DMS153 treated with DMSO at 0.1 percent for 48 hours (cell line): ENCODE results near the gene KRT72.

Experiments used
- DNase-seq: peaks from one replicate; lab custom pipeline; 2025; ENCODE audit not compliant: unreplicated experiment; lab: John Stamatoyannopoulos, UW

Gene KRT72

DNA sequence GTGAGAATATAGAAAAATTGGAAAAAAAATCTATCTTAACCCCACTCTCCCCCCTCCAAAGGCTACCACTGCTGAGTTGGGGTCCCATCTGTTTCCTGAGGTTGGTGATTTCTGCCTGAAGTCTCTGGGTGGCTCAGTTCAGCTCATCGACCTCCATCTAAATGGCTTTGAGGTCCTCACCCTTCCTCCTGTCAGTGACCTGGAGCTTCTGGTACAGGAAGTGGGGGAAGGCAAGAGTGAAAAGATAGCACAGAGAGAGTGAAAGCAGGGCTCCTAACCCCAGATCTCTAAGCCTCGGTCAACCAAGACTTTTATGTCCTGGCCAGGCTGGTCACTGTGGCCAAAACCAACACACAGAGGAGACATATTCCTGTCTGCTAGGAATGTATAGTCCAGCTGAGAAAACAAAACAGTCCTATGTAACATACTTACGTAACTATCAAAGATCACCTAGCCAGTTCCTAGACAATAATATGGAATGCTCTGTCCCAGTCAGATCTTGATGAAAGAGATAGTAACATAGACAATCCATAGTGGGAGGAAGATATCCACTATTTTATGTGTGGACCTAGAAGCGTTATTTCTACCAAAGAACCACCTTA lies 29.4 kb upstream of the KRT72 start:
- no peak for DNase-seq

DNA sequence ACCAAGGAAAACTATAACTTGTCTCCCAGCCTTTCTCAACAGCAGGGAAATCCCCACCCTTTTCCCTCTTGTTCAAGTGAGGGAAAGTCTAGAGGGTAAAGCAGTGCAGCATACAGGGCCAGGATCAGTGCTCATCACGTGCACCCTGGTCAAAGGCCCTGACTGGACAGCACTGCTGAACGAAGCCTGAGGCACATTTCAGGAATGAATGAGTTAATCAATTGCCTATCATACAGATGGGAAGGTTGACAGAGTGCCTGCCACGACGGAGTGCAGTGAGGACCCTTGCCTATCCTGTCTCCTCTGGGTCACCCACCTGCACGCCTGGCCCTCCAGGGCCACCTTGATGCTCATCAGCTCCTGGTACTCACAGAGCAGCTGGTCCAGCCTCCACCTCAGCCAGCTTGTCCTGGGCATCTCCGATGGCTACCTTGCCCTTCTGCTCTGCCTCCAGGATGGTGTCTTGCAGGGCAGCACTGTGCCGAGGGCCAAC lies 28.8 kb upstream of the KRT72 start:
- DNase-seq: no peak

DNA sequence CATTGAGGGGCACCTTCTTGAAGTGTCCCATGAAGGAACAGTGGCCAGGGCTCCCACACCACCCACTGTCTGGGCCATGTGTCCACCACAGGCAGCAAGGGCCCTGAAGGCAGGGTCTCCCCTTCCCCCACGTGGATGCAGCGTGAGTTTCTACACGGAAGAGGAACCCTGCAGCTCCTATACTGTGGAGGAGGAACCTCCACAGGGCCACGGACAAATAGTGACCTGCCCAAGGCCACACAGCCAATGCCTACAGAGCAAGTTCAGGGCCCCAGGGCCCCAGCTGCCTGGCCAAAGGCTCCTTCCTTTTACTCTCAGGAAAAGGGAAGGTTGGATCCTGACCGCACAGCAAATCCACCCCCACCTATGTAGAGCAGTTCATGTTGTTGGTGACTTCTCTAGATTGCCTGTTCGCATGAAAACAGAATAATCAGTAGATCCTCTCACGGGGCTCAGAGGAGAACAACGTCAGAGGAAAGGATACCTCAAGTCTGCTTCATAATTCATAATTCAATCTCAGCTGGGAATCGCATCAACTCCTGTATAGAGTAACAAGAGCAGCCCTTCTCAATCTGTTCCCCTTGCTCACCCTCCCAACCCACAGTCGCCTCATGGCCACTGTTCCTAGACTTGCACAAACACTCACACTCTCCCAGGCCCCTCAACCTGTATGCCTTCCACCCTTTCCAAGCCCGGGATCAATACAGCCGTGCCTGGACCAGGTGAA lies 28.2 kb upstream of the KRT72 start:
- no peak for DNase-seq

DNA sequence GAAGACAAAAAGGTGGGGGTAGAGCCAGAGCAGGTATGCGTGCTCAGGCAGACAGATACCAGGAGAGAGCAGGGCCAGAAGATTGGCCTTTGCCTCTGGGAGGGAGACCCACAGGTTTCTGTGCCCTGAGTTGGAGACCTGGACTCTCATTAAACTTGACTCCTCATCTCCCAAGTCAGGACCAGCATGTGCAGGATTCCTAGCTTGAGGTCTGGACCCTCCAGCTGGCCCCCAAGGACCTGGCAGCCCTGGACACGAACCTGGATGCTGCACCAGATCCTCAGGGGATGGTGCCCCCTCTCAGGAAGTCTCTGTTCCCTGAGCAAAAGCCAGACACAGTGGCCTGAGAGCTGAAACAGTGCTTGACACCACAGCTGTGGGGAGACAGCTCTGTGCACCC lies 27.6 kb upstream of the KRT72 start:
- no peak for DNase-seq

DNA sequence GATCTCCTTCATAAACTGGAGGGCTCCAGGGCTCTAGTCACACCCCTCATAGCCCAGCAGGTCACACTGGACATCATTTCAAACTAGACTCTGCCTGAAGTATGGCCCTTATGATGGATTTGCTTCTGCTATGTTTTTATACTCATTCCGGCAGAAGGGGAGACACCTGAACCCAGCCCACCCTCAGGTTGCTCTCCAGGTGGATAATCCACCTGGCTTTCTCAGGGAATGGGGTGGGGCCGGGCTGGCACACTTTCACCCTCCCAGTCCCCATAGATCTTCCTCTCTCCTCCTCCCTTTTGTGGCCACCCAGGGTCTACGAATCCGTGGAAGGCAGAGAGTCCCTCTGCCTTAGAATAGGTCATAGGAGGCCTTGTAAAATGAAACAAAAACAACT lies 26.8 kb upstream of the KRT72 start:
- no peak for DNase-seq

DNA sequence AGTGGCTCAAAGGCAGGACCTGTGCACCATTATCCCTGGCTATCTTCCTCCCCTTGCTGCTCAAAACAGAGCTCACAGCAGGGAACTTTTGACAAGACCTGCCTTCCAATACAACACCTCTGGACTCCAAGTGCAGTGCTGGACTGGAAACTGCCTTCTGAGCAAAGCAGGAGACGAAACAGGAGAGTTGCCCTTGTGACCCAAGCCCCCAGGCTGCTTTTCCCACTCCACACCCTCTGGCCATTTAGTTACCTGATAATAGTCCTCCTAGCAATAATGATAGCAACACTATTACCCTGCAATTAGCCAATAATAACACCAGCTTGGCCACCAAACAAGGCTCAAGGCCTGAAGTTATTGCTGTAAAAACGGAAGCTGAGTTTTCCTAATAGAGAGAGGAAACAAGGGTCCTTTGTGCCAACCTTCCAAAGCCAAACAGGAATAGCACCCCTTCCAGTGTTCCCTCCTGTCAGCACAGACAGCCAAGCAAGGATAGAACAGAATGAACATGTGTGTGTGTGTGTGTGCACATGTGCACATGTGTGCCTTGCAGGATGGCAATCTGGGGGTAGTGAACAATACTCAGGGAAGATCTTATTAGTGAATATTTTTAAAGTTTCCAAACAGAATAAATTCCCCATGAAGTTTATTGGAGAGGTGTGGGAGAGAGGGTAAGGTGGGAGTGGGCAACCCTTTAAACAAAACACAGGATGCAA lies 26.3 kb upstream of the KRT72 start:
- DNase-seq: no peak

DNA sequence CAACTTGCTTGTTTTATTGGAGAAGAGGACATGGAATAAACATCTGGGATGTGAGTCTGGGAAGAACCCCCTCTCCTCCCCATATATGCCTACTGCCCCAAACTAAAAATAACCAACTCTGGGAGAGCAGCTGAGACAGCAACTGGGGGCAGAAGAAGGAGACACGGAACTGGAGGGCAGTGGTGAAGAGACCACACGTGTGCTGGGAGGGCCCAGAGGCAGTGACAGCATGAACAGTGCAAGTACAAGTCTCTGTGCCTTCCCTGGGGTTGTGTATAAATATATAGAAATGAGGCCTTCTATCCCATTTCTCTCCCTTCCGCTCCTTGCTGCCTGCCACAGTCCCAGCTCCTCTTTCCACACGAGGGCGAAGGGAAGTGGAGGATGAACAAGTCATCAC lies 21.1 kb upstream of the KRT72 start:
- DNase-seq: no peak

DNA sequence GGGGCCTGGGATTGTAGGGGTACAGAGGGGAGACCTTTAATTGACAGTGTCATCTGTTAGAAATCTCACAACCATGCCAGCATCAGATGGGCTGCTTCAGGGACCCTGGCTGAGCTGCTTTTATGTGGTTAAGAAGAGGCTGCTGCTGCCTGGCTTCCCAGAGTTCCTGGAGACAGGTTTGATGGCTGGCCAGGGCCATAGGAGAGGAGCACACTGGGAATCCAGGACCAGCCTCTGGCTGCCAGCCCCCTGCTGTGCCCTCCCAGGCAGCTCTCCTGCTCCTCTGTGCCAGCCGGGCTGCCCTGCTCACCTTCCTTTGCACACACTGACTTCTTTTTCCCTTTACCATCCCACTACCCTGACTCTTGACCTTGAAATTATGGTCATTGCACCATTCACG lies 17.6 kb upstream of the KRT72 start:
- DNase-seq: no peak

DNA sequence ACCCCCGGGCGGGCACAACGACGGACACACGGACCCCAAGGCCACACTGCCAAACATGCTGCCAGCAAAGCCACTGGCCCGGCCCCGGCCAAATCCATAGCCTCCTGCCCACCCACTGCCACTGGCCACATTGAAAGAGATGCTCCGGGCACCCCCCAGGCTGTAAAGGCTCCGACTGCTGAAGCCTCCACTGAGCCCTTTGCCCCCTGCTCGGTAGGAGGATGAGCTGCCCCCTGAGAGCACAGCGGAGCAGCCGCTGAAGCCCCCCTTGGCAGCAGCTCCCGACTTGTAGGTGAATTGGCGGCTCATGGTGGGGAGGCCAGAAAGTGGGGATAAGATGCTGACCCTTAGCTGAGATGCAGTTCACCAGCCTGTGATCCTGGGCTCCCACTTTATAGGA lies 17.0 kb upstream of the KRT72 start, which contains the start of gene KRT73:
KRT73 (minus strand) TSS at position 344 of the 400 bp plus-strand sequence; CDS start at position 309, 35 bp downstream.
- DNase-seq: no peak

DNA sequence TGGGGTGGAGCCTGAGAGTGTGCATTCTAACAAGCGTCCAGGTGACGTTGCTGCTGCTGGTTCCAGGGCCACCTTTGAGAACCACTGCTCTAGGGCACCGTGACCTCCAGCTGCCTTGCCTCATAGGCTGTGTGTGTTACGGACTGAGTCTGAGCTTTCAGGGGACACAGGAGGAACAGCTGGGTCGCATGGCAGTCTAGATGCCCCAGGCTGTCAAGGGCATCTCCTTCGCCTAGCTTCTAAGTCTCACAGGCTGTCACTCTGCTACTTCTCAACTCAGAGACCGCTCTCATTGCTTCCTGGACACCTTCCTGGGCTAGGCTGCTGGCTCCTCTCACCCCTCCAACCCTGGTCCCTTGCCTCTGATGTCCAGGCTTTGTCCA lies 16.1 kb upstream of the KRT72 start:
- DNase-seq: no peak

DNA sequence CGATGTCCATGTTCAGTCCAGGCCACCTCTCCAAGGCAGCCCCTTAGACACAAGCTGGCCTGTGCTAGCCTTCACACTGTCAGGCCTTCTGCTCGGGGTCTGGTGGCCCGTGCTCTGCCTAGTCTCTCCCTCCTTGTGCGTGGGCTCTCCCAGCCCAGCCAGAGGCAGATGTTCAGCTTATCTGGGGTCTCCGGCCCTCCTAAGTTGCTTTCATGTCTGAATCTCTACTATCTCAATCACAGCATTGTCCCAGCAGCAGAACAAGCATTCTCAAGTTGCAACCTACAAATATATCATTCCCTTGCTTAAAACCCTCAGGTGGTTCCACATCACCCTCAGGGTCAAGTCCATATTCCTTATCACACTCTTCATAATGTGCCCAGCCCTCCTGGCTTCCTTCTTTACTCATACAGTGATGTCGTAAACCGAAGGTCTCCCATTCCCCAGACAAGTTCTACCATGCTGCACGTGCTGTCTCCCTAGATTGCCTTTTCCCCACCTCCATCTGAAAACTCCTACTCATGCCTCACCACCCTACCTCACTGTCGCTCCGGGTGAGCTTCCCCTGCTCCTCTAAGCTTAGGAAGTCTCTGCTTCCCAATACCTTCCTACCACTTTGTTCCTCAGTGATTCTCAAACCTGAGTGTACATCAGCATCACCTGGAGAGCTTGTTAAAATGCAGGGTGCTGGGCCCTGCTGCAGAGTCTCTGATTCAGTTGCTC lies 15.6 kb upstream of the KRT72 start:
- DNase-seq: no peak

DNA sequence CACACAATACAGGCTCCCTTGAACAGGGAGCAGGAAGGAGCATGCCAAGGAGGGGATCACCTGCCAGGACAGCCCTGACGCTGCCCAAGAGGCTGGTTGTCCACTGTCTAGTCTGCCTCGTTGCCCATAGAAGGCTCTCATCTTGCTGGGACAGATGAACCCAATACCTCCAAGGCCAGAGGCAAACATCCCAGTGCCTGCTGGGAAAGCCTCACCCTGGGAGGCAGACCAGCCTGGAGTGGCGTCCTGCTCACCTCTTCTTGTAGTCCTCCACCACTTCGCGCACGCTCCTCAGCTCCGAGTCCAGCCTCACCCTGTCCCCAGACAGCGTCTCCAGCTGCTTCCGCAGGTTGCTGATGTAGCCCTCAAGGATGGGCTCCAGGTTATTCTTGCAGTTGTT lies 14.6 kb upstream of the KRT72 start:
- DNase-seq: no peak

DNA sequence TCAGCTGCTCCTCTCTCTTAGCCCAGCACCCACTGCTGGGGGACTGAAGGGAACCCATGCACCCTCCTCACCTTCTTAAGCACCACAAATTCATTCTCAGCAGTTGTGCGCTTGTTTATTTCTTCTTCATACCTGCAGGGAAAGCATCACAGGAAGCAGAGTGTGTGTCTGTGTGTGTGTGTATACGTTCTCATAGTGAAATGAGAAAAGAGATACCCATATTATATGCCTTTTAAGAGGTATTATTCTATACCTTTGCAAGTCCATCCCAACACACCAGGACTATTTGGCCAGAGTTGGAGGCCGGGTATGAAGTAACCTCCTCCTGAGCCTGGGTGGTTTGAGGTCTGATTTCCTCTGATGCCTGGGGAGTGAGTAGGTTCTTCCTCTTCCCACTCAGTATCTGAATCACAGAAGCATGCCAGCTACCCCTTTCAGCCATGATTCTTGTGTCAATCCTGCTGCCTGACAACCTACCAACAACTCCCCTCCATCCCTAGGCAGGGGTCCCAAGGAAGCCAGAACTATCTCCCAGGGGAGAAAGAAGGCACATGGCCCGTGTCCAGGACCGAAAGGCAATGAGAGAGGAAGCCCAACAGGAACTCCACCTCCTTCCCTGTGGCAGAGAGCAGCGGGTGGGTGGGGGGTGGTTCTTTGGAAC lies 14.1 kb upstream of the KRT72 start:
- no peak for DNase-seq

DNA sequence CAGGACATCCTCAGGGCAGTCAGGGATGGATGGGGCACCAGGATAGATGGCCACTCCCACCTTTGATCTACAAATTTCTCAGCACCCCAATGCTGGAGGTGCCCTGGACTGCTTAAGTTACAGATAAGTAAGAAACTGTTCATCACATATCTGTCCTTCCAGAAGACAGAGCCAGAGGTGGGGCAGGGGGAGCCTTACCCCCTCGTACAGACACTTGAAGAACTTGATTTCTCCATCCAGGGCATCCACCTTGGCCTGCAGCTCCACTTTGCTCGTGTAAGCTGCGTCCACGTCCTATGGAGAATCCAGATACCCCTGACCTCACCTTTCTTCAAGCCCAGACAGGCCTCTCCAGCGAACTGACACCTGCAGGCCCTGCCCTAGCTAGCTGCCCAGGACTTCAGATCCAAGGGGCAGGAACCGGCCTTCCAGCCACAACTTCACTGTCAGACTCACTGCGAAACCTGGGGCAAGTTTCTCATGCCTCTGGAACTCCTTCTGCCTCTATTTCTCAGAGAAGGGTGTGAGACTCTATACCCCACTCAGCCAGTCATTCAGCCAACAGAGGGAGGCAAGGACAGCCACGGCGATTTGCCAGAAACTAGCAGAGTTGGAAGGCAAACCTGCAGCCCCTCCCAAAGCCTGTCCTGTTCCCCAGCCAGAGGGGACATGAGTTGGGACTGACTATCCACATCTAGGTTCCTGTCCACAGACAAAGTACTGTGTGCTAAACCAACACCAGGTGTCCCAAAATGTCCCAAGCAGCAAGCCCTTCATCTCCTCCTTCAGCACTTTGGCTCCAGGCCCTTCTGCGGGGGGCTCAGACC lies 13.3 kb upstream of the KRT72 start:
- no peak for DNase-seq

DNA sequence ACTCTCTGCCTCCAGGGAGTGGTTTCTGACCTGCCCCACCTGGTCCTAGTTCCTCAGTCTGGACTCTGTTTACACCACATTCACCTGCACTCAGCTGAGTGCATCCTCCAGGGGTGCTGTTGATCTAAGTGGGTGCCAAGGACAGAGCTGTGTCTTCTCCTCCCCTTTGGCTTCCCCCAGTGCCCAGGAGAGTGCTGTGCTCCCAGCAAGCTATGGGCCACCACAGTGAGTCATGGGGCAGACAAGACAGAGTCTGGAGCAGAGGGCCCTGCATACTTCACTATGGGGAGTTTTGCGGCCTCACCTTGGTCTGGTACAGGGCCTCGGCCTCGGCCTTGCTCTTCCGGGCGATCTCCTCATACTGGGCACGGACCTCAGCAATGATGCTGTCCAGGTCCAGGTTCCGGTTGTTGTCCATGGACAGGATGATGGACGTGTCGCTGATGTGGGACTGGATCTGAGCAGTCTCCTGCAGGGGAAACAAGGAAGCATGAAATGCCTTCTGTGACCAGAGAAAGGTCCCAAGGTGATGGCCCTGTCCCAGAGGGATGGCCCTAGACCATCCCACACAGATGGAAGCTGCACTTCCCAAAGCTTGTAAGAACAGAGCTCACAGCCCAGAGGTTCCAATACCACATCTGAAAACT lies 12.2 kb upstream of the KRT72 start:
- no peak for DNase-seq

DNA sequence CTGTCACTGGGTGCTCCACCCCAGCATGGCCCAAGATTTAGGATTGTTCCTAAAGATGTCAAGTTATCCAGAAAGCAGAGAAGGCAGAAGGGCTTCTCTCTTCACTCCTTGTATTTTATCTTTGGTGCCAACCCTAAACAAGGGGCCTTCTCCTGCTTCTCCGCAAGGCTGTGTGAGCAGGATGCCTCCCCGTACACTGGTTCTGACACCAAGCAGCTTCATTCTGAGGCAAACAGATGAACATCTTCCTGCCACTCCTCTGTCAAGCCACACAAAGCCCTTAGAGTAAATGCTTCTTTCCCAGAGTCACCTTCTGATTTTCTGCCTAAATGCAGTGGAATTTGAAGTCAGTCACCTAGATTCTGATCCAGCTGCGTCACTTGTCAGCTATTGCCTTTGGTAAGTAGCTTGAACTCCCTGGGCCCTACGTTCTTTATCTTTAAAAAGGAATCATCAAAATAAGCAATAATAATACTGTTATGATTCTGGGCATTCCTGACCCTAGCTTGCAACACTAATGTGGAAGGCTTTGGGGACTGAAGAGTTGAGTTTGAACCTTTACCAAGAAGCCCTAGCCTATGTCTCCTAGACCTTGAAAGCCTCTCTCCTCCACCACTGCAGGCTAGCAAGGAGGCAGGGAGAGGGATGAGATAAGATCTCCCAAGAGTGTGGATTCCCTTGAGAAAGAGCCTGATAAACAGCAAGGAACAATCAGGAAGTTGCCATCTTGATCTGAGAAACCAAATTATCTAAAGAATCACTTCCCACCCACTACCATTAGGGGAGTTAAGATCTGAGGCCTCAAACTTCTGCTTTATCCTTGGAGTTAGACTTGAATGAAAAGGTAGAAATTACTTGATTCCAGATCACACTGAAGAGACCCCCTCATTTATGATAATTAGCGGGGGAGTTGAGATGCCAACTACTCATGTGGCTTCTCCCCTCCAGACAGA lies 11.4 kb upstream of the KRT72 start:
- DNase-seq: no peak

DNA sequence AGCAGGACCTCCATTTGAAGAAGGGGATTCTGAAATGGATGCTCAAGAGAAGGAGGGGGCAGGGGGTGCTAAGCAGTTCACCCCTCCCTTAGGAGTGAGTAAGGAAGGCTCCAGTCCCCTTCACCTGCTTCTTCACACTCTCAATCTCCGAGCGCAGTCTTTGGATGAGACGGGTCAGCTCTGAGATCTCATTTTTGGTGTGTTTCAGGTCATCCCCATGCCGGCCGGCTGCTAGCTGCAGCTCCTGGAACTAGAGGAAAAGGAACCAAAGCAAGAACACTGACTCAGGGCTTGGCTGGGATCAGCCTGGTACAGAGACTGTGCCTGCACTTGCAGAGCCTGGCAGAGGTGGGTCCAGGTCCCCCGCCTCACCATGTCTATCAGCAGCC lies 9.8 kb upstream of the KRT72 start:
- DNase-seq: no peak

DNA sequence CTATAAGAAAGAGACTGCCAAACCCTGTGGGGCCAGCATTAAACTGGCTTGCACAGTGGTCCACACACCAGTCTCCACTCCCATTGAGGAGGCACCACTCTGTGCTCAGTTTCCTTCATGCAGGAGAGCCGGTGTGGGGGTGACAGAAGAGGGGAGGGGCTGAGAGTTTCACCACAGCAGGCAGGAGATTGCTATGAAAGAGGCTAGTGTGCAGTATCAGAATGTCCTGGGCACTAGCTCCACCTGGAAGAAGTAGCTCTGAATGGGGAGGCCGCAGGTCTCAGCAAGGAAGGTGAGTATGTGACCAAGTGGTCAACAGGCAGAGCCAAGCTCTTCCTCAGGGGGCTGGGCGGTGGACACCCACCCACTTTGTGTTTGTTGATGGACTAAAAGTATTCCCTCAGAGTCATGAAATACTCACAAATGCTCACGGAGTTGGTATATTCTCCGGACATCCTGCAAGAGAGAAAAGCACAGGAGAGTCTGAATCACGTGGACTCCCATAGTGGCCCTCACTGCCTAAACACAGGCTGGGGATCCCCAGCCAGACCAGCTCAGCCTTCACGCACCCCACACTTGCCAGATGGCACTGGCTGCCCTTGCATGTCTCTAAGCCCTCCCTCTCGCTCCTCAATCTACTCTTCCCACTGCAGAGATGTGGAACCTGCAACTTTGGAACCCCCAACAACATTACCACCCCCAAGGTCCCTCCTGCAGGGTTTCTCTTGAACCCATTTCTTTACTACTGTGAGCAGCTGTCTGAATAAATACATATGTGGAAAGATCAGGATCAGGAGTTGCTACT lies 7.8 kb upstream of the KRT72 start:
- no peak for DNase-seq
